GM19023 (cell line): ENCODE data around the gene CHST7.
"Not testable (repeated sequence)": the region's sequence is repeated elsewhere in the genome, so short reads cannot be mapped to it uniquely, and the experiment has no call there.

ENCODE experiments used
- ATAC-seq: cut with Tn5 transposase; IDR thresholded peaks from one replicate; pipeline ENCODE4 v1.9.1; 2021; ENCODE audit warnings: mild to moderate bottlenecking, moderate library complexity; ENCODE audit not compliant: unreplicated experiment

Gene CHST7, protein sequence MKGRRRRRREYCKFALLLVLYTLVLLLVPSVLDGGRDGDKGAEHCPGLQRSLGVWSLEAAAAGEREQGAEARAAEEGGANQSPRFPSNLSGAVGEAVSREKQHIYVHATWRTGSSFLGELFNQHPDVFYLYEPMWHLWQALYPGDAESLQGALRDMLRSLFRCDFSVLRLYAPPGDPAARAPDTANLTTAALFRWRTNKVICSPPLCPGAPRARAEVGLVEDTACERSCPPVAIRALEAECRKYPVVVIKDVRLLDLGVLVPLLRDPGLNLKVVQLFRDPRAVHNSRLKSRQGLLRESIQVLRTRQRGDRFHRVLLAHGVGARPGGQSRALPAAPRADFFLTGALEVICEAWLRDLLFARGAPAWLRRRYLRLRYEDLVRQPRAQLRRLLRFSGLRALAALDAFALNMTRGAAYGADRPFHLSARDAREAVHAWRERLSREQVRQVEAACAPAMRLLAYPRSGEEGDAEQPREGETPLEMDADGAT

GRCh38 chrX:46573331-46573891, at the start of gene CHST7:
Gene CHST7 (plus strand): TSS chrX:46573765. CDS start chrX:46573932, 167 bp downstream.
- peak; percentile 48 for ATAC-seq

DNA sequence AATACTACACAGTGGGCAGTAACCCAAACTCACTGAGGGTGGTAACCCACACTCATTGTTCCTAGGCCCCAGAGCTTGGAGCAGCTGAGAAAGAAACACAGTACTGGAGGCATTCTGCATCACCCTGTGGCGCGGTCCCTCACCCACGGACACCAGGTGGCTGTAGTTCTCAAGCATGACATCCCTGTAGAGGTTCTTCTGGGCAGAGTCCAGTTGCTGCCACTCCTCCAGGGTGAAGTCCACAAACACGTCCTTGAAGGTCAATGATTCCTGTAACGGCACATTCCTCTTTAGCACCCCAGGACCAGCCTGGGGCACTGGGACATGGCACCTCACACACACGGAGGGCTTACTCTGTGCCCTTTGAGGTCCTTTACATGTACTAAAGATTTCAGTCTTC, 44.9 kb upstream of the CHST7 start:
- ATAC-seq, result not testable (repeated sequence)

GRCh38 chrX:46529740-46530403, 43.7 kb upstream of the CHST7 start:
- not testable (repeated sequence) for ATAC-seq

GRCh38 chrX:46530404-46530908, 43.1 kb upstream of the CHST7 start:
- ATAC-seq, result not testable (repeated sequence)

GRCh38 chrX:46531442-46531841, 42.1 kb upstream of the CHST7 start:
- ATAC-seq, result no peak

GRCh38 chrX:46543441-46543840, 30.1 kb upstream of the CHST7 start:
- no peak for ATAC-seq

DNA sequence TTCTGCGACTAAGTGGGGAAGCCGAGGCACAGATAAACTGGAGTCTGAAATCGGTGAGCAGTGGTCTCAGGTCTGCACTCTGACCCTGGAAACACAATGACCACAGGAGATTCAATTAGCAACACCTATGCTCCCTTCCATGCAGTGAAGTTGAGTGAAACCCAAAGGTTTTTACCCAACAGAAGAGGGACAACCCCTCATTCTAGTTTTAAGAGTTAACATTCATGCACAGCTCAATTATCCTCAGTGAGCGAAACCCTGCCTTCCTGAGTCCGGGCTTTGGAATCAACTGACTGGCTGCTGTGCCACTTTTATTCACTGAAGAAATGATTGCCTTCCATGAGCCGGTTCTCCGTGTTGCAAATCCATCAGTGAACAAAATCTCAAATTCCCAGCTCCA, 29.0 kb upstream of the CHST7 start:
- not testable (repeated sequence) for ATAC-seq

- peak; percentile 75 for ATAC-seq
Measured at GRCh38 chrX:46545111-46546005, 28.2 kb upstream of the CHST7 start, which contains the start of gene ZNF674. Gene ZNF674 (minus strand): TSS chrX:46545421. CDS start chrX:46542087, 3,334 bp downstream.

GRCh38 chrX:46547857-46548256, 25.7 kb upstream of the CHST7 start:
- ATAC-seq, result no peak

DNA sequence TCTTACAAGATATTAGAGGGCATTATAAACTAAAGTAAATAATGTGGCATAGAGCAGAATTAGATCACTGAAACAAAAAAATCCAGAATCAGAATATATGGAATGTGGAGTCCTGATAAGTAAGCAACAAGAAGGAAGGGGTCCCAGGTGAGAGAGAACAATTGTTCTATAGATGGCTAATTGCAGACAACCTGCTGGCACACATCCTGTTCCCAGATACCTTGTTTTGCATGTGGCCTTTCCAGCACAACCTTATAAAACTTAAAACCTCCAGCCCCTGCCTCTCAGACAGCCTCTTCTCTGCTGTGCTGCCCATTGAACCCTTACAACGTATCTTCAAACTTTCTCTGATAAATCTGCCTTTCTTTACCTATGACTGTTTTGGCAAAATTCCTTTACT, 23.7 kb upstream of the CHST7 start:
- ATAC-seq, result no peak

GRCh38 chrX:46551494-46552128, 22.0 kb upstream of the CHST7 start:
- ATAC-seq, result no peak

- no peak for ATAC-seq
Measured at GRCh38 chrX:46553935-46554334, 19.6 kb upstream of the CHST7 start.

GRCh38 chrX:46554942-46555341, 18.6 kb upstream of the CHST7 start:
- ATAC-seq, result no peak

GRCh38 chrX:46559062-46559461, 14.5 kb upstream of the CHST7 start:
- no peak for ATAC-seq

GRCh38 chrX:46561824-46562657, 11.5 kb upstream of the CHST7 start:
- ATAC-seq, result peak; percentile 99

GRCh38 chrX:46567388-46567787, 6.2 kb upstream of the CHST7 start:
- ATAC-seq, result no peak

- ATAC-seq, result no peak
Measured at GRCh38 chrX:46569621-46570020, 3.9 kb upstream of the CHST7 start.

- ATAC-seq, result no peak
Measured at GRCh38 chrX:46571423-46572339, 1.9 kb upstream of the CHST7 start.
